ENCODE data around the gene XPC. TPM values are rescaled to one million over a fixed set of nuclear protein-coding genes. Genes with fewer than 3 reads are reported as not detected.
"Not testable (repeated sequence)": the region's sequence is repeated elsewhere in the genome, so short reads cannot be mapped to it uniquely, and the experiment has no call there.

Gene XPC
- total and polyA plus RNA-seq, 2 of the 8 experiments (the other 6 are each of a cell fraction or from before 2014, with no cell fraction given): 8.8 to 27.3 TPM

DNA sequence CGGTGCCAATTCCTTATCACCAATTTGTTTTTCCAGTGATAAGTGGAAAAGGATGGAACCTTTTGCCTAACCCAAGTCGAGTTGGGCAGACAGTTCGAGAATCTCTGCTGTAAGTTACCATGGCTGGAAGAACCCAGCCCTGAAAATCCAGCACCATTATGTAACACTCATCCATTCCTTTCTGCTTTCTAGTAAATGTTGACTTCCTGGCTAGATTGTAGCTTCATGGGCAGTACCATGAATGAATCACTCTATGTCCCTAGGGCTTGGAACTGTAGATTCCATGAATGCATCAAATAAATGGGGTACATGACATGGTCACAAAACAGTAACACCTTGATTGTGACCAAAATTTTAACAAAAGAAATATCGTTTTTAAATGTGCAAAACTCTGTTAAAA is 67.7 kb downstream of the XPC start (continued):
- TF ChIP-seq SAP30 (IDR thresholded peaks at IDR 0.05; ENCODE audit: insufficient read depth, insufficient replicate concordance, low read length) (no peak), EGR1 (IDR thresholded peaks at IDR 0.05; ENCODE audit: borderline replicate concordance, low read depth, low read length) (no peak), RAD21 (IDR thresholded peaks at IDR 0.05 in 1 of 2, conservative IDR thresholded peaks at IDR 0.05 in 1 of 2; ENCODE audit: low read depth in 2 of 2, low read length in 2 of 2) (no peak)

DNA sequence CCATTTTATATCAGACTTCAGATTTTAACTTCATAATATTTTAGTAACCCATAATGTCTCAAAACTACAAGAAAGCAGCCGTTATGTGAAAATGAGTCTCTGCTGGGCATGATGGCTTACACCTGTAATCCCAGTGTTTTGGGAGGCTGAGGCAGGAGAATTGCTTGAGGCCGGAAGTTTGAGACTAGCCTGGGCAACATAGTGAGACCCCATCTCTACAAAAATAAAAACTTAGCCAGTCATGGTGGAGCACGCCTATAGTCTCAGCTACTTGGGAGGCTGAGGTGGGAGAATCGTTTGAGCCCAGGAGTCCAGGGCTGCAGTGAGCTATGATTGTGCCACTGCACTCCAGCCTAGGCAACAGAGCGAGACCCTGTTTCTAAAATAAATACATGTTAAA is 68.6 kb downstream of the XPC start:
- POLR2A ChIA-PET (ENCODE audit: partially characterized antibody); H3K4me2 ChIP-seq (ENCODE audit: insufficient read depth in 1 of 2, low read depth in 2 of 2, low read length in 2 of 2); H2AFZ ChIP-seq (ENCODE audit: low read length); H2BK12ac ChIP-seq (ENCODE audit: low read depth, low read length); H4K8ac ChIP-seq (ENCODE audit: extremely low read depth, insufficient read depth, low read length); H2BK15ac ChIP-seq (ENCODE audit: low read length); H3K23ac ChIP-seq (ENCODE audit: insufficient read length); H3K4me3 ChIP-seq (ENCODE audit: extremely low read depth in 1 of 4, insufficient read depth in 2 of 4, low read depth in 3 of 4, low read length in 4 of 4); H4K5ac ChIP-seq (ENCODE audit: insufficient read length, low read depth, low read length); H2AK5ac ChIP-seq (ENCODE audit: low read depth, low read length); H3K27me3 ChIP-seq (replicated peaks in 1 of 4; ENCODE audit: control insufficient read depth in 3 of 4, extremely low read depth in 1 of 4, insufficient read depth in 3 of 4, low read length in 3 of 4); H4K91ac ChIP-seq (replicated peaks; ENCODE audit: insufficient read length, low read length); H3K79me2 ChIP-seq (ENCODE audit: control insufficient read depth in 1 of 2, insufficient read depth in 2 of 2, low read length in 2 of 2); DNase-seq (ENCODE audit: low read depth in 1 of 2, low spot score in 2 of 2); H2BK5ac ChIP-seq (ENCODE audit: low read depth, low read length); H2BK20ac ChIP-seq (ENCODE audit: low read length); H3K14ac ChIP-seq (ENCODE audit: insufficient read length); H4K20me1 ChIP-seq (replicated peaks in 1 of 2; ENCODE audit: control insufficient read depth in 1 of 2, insufficient read depth in 2 of 2, low read length in 2 of 2); H3K79me1 ChIP-seq (ENCODE audit: low read depth, low read length); H3K23me2 ChIP-seq (ENCODE audit: low read depth, low read length); H3K4ac ChIP-seq (replicated peaks; ENCODE audit: insufficient read length, low read depth, low read length); H3K4me1 ChIP-seq (replicated peaks in 1 of 4; ENCODE audit: control insufficient read depth in 3 of 4, insufficient read depth in 4 of 4, low read length in 3 of 4); FAIRE-seq; H3K56ac ChIP-seq (replicated peaks; ENCODE audit: insufficient read length, low read depth, low read length); H3K18ac ChIP-seq (ENCODE audit: extremely low read depth, low read length); H3K9ac ChIP-seq (replicated peaks in 1 of 4; ENCODE audit: extremely low read depth in 1 of 4, low read depth in 3 of 4, low read length in 3 of 4); H3K9me3 ChIP-seq (ENCODE audit: insufficient read depth in 2 of 2, low read depth in 1 of 2, low read length in 1 of 2); H2BK120ac ChIP-seq (replicated peaks; ENCODE audit: low read depth, low read length); H3K27ac ChIP-seq (ENCODE audit: low read depth, low read length): not testable (repeated sequence)
- H3K36me3 ChIP-seq (ENCODE audit: control insufficient read depth in 2 of 4, insufficient read depth in 4 of 4, low read length in 3 of 4): peaks cover 0 to 17% (median 9%) of the 10 kb centered on the region in 4 experiments; a peak in 6 of 8 replicates
- CTCF ChIA-PET (ENCODE audit: partially characterized antibody): interaction anchor here (1.0 to 1.6 kb wide), 3 partner anchors 15 to 346 kb away, joined by 3 to 4 read pairs (median 3); partner anchors contain the start of genes CHCHD4 and TMEM43
- WGBS, 2 experiments (ENCODE audit: extremely low coverage in 1 of 2, insufficient coverage in 1 of 2, insufficient read length in 1 of 2, insufficient replicate concordance in 2 of 2, low coverage in 1 of 2, low lambda C conversion rate in 2 of 2, missing lambda C conversion rate in 1 of 2): 93% methylated on average over 5 of the region's 5 CpGs; no CpG with 5 or more reads in 1 of the 2 experiments

Measured in H1 (cell line).